Measurements from ENCODE around the gene ZNF280C.

GRCh38 chrX:130251671-130252070, 17.0 kb downstream of the ZNF280C start:
- no peak for TF ChIP-seq POLR2A (IDR thresholded peaks at IDR 0.05)
- TF ChIP-seq, protein P1, sequence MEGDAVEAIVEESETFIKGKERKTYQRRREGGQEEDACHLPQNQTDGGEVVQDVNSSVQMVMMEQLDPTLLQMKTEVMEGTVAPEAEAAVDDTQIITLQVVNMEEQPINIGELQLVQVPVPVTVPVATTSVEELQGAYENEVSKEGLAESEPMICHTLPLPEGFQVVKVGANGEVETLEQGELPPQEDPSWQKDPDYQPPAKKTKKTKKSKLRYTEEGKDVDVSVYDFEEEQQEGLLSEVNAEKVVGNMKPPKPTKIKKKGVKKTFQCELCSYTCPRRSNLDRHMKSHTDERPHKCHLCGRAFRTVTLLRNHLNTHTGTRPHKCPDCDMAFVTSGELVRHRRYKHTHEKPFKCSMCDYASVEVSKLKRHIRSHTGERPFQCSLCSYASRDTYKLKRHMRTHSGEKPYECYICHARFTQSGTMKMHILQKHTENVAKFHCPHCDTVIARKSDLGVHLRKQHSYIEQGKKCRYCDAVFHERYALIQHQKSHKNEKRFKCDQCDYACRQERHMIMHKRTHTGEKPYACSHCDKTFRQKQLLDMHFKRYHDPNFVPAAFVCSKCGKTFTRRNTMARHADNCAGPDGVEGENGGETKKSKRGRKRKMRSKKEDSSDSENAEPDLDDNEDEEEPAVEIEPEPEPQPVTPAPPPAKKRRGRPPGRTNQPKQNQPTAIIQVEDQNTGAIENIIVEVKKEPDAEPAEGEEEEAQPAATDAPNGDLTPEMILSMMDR (IDR thresholded peaks at IDR 0.05) = no peak
